Measurements from ENCODE around the gene PPFIA4.

Gene PPFIA4

DNA sequence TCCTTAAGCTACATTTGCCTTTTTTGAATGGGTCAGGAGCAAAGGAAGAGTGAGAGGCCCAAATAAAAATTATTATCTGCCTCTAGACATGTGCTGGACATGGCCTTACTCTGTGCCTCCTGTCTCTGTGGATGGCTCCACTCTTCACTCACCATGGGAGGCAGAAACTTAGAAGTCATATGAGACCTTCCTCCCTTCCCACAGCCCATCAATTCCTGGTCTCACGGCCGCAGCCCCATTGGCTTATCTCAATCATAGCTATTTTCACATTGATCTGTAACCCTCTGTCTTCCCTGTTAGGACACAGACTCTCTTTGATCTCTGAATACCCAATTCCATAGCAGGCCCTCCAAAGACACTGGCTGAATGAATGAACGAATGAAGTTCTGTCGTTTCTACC, 87.0 kb downstream of the PPFIA4 start:
- TF ChIP-seq, protein P1, sequence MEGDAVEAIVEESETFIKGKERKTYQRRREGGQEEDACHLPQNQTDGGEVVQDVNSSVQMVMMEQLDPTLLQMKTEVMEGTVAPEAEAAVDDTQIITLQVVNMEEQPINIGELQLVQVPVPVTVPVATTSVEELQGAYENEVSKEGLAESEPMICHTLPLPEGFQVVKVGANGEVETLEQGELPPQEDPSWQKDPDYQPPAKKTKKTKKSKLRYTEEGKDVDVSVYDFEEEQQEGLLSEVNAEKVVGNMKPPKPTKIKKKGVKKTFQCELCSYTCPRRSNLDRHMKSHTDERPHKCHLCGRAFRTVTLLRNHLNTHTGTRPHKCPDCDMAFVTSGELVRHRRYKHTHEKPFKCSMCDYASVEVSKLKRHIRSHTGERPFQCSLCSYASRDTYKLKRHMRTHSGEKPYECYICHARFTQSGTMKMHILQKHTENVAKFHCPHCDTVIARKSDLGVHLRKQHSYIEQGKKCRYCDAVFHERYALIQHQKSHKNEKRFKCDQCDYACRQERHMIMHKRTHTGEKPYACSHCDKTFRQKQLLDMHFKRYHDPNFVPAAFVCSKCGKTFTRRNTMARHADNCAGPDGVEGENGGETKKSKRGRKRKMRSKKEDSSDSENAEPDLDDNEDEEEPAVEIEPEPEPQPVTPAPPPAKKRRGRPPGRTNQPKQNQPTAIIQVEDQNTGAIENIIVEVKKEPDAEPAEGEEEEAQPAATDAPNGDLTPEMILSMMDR (conservative IDR thresholded peaks at IDR 0.05), result no peak
- no peak overlapping the region for H3K27ac ChIP-seq

DNA sequence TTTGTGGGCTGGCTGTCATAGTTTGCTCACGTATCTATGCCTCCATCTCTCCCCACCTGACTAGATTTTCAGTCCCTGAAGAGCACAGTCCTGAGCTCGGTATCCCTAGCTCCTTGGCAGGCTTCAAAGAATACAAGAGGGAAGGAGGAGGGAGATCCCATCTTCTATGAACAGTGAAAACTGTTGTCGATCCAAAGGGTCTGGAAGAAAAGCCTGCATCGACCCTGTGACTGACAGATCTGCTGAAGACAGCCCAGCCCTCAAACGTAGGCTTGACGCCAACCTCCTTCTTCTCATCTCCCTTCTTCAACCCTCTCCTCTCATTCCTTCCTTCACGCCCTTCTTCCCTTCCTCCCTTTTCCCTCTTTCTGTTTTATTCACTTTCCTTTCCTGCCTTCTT, 87.9 kb downstream of the PPFIA4 start:
- no peak overlapping the region for H3K27ac ChIP-seq
- TF ChIP-seq, protein P1 (conservative IDR thresholded peaks at IDR 0.05), result no peak

DNA sequence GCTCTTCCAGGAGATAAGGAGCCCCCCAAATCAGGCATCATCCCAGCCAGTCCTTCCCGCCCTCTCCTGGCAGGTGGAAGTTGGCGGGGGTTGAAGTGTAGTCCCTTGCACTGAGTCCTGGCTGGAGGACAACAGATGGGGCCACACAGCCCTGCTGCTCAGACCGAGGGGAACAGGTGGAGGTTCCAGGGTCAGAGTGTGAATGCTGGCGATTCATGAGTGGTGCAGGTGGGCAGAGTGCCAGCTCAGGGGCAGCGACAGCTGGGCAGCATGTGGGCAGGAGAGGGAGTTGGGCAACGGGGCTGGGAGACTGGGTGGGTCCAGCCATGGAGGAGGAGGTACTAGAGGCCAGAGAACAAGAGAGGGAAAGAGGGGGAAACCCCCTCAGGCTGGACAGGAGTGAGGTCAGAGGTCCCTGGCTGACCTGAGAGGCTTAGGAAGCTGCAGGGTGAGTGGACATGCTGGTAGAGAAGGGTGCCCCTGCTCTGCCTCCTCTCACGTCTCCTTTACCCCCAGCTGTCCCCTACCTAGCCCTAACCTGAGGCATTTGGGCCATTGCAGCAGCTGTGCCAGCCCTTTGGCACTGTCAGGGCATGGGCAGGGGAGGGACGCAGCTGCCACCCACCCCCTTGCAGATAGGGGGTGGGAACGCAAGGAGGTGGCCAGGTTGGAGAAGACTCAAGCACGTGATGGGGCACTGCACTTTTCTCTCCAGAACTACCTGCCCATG, 90.0 kb downstream of the PPFIA4 start:
- TF ChIP-seq, protein P1 (conservative IDR thresholded peaks at IDR 0.05), result no peak
- no peak overlapping the region for H3K27ac ChIP-seq

DNA sequence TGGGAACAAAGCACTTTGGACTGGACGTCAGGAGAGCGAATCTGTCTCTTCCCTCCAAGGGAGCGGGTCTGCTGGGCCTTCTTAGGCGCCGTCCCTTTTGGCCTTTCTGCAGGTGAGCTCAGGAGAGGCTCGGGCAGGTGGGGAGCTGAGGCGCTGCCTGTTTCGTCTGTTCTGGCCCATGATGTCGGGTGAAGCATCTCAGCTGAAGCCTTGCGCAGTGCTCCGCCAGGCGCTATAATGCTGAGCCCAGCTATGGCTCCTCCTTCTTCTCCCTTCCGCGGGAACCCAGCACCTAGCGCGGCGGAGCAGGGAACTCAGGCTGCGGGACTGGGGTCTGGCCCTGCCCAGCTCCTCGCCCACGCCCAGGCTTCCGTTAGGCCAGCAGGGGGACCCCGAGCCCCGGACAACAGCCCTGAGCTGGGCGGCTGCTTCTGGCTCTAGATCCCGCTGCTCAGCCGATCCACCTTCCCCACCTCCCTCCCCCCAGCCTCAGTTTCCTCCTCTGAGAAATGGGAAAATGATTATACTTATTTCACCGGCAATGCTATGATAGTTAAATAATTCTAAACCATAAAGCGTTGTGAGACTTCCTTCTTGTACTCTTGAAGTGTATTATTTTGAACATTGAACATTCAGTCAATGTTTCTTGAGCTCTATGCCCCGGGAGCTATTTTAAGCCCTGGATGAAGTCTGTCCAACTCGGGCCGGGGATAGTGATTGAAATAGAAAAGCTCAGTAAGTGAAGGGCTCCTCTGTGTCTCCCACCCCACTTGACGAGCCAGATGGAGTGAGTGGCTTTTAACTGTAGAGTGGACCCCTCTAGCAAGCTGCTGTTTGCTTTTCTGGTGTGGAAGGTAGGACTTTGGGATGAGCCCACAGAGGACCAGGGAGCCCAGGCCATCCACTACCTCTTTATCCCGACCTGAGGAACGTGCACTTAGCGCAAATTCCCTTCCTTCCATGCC, 91.6 kb downstream of the PPFIA4 start:
- TF ChIP-seq, protein P1 (conservative IDR thresholded peaks at IDR 0.05), result peak; percentile 87
- H3K27ac ChIP-seq, result no peak overlapping the region

DNA sequence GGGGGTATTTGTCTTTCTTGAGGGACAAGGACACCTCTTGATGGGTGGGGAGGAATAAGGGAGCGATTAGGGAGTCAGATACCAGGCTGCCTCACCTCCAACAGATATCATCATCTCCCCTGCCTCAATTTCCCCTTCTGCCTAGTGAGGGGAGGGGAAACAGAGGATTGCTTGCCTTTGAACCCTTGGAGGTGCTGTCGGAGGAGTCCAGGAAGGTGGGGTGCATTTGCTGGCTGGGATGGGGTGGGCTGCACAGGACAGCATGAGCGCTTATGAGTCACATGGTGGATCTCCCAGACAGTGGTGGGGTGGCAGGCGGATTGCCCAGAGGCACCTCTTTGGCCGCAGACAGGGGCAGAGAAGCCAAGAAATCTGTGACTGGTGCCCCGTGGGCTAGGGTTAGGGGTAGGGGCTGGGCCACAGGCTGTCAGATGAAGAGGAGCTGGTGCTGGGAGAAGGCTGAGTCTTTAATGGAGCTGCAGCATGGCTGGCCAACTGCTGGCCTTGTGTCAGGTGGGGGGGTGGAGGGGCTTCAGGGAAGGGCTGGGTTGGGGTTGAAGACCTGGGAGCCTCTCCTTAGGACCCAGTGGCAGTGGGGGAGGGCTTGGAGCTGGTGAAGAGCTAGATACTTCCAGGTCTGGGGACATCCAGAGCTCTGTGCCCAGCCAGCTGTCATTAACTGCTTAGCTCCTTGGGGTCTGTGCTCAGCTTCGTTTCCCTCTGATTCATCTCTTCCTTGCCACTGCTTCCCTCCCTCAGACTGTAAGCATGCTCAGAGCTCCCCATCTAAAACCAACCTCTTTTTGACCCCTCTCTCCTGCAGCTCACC, 94.2 kb downstream of the PPFIA4 start:
- TF ChIP-seq, protein P1 (conservative IDR thresholded peaks at IDR 0.05), result no peak

DNA sequence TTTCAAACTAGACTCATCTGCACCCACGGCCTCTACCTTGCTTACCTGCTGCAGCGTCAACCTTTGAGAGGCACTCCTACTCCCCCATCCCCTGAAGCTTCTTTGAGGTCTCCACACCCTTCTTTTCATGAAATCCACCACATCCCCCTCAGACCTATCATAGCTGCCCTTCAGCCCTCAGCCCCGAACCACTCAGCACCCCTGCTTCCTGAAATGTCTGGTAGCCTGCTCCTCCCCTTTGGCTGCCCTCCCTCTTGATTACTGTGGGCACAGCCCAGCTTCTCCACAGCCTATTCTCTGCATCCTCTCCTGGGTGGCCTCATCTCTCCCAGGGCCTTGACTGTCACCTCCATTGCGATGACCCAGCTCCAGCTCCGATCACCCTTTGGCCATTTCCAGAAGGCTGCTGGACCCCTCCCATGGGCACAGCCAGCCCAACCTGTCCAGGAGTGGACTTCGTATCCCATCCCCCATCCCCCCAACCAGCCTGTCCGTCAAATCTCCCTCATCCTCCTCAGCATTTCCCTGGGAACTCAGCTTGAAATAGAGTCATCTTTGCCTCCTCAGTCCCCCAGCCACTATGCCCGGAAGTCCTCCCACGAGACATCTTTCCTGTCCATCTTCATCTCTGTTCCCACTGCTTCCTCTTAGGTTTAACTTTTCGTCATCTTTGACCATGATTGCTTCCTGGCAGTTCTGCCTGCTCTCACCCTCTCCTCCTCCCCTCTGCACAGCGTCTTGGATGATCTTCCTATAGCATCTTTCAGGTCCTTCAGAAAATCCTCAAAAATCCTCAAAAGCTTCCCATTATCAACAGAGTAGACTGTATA, 95.1 kb downstream of the PPFIA4 start:
- H3K27ac ChIP-seq, result no peak overlapping the region
- TF ChIP-seq, protein P1 (conservative IDR thresholded peaks at IDR 0.05), result no peak

More for the DNA sequence above, 94.2 kb downstream of the PPFIA4 start:
- H3K27ac ChIP-seq, result no peak overlapping the region

Data from VCaP (cell line).